ENCODE measurements around the gene LRFN3.

The LRFN3 gene

GRCh38 chr19:35942235-35942634 lies 6.1 kb downstream of the LRFN3 start:
- no peak for ATAC-seq
- TF ChIP-seq ZNF8 (CRISPR knock-in tag; IDR thresholded peaks at IDR 0.05) = no peak
- no peak for TF ChIP-seq BACH2 (CRISPR knock-in tag; IDR thresholded peaks at IDR 0.05; ENCODE audit: borderline replicate concordance)
- TF ChIP-seq CSRNP3 (CRISPR knock-in tag; IDR thresholded peaks at IDR 0.05) = no peak
- no peak for TF ChIP-seq OSR1 (CRISPR knock-in tag; IDR thresholded peaks at IDR 0.05)
- no peak for TF ChIP-seq PPARA (CRISPR knock-in tag; IDR thresholded peaks at IDR 0.05; ENCODE audit: borderline replicate concordance)
- TF ChIP-seq POU6F1 (CRISPR knock-in tag; IDR thresholded peaks at IDR 0.05; ENCODE audit: borderline replicate concordance, low read depth) = no peak
- TF ChIP-seq ESRRG (CRISPR knock-in tag; IDR thresholded peaks at IDR 0.05) = no peak
- TF ChIP-seq GLIS3 (CRISPR knock-in tag; IDR thresholded peaks at IDR 0.05) = no peak
- no peak for TF ChIP-seq ZNF70 (CRISPR knock-in tag; IDR thresholded peaks at IDR 0.05)
- no peak for TF ChIP-seq ZFP3 (CRISPR knock-in tag; IDR thresholded peaks at IDR 0.05)
- TF ChIP-seq ZC3H10 (CRISPR knock-in tag; IDR thresholded peaks at IDR 0.05) = no peak
- no peak for TF ChIP-seq CSDC2 (CRISPR knock-in tag; IDR thresholded peaks at IDR 0.05)
- no peak for TF ChIP-seq ISL1 (CRISPR knock-in tag; IDR thresholded peaks at IDR 0.05)
- TF ChIP-seq TCF4 (CRISPR knock-in tag; IDR thresholded peaks at IDR 0.05; ENCODE audit: borderline replicate concordance) = no peak

GRCh38 chr19:35943321-35944301 lies 7.4 kb downstream of the LRFN3 start:
- no peak for ATAC-seq
- TF ChIP-seq ARNTL (CRISPR knock-in tag; IDR thresholded peaks at IDR 0.05; ENCODE audit: borderline replicate concordance, low read depth) = no peak
- TF ChIP-seq ZFP3 (CRISPR knock-in tag; IDR thresholded peaks at IDR 0.05) = no peak
- TF ChIP-seq TSHZ2 (CRISPR knock-in tag; IDR thresholded peaks at IDR 0.05) = no peak

- no peak for ATAC-seq
- TF ChIP-seq ARNTL (CRISPR knock-in tag; IDR thresholded peaks at IDR 0.05; ENCODE audit: borderline replicate concordance, low read depth) (no peak), TCF4 (CRISPR knock-in tag; IDR thresholded peaks at IDR 0.05; ENCODE audit: borderline replicate concordance) (no peak), GLIS3 (CRISPR knock-in tag; IDR thresholded peaks at IDR 0.05) (no peak), TSHZ2 (CRISPR knock-in tag; IDR thresholded peaks at IDR 0.05) (no peak), CREB5 (CRISPR knock-in tag; IDR thresholded peaks at IDR 0.05; ENCODE audit: low read depth) (no peak), CSDC2 (CRISPR knock-in tag; IDR thresholded peaks at IDR 0.05) (no peak), ESRRG (CRISPR knock-in tag; IDR thresholded peaks at IDR 0.05) (no peak), POU6F1 (CRISPR knock-in tag; IDR thresholded peaks at IDR 0.05; ENCODE audit: borderline replicate concordance, low read depth) (no peak), ZFP3 (CRISPR knock-in tag; IDR thresholded peaks at IDR 0.05) (no peak), ZC3H10 (CRISPR knock-in tag; IDR thresholded peaks at IDR 0.05) (no peak), ZNF70 (CRISPR knock-in tag; IDR thresholded peaks at IDR 0.05) (no peak), CSRNP3 (CRISPR knock-in tag; IDR thresholded peaks at IDR 0.05) (no peak), PPARA (CRISPR knock-in tag; IDR thresholded peaks at IDR 0.05; ENCODE audit: borderline replicate concordance) (no peak), ZNF565 (CRISPR knock-in tag; conservative IDR thresholded peaks at IDR 0.05; ENCODE audit: low read depth) (no peak), ISL1 (CRISPR knock-in tag; IDR thresholded peaks at IDR 0.05) (no peak)
These were observed 8.4 kb downstream of the LRFN3 start for GRCh38 chr19:35944556-35944955.

All from SK-N-SH treated with all-trans-retinoic acid at 6 μM for 48 hours (cell line).